Common myeloid progenitor, CD34-positive (primary cell): Measurements from ENCODE around the gene DDHD1.

Experiments used
- CTCF ChIA-PET: fragments of 350-600 bp; sonication (Branson Sonifier 250); formaldehyde crosslinking; loops from one replicate; lab custom pipeline; 2021; ENCODE audit warnings: antibody characterized with exemption; lab: Charles Lee
- POLR2A ChIA-PET: fragments of 350-600 bp; sonication (Branson Sonifier 250); formaldehyde crosslinking; loops from one replicate; lab custom pipeline; 2021; ENCODE audit warnings: antibody characterized with exemption; lab: Charles Lee
- DNase-seq, 3 donors: peaks; one replicate each; pipeline versions ENCODE4 v3.0.0 to v3.0.0-alpha.2; 2013
- H3K27ac ChIP-seq, 2 experiments: 1 replicate in 1 of 2; 2 replicates in 1 of 2; pipeline ENCODE4 v1.7.0; 2013; ENCODE audit warnings: inconsistent platforms in 2 of 2, low read length in 2 of 2, mild to moderate bottlenecking in 2 of 2, low read depth in 1 of 2, moderate library complexity in 1 of 2; ENCODE audit not compliant: severe bottlenecking in 2 of 2, insufficient read depth in 1 of 2, poor library complexity in 1 of 2
- H3K27me3 ChIP-seq, 5 experiments: replicated peaks in 2 of 5; 1 replicate in 3 of 5; 2 replicates in 2 of 5; pipeline versions ENCODE4 v1.6.1 to v1.7.0; 2013; ENCODE audit warnings: low read length in 4 of 5, mild to moderate bottlenecking in 2 of 5, moderate library complexity in 2 of 5, inconsistent platforms in 1 of 5; ENCODE audit not compliant: insufficient read depth in 5 of 5, control insufficient read depth in 4 of 5
- H3K36me3 ChIP-seq, 4 experiments: 1 replicate in 2 of 4; 2 replicates in 2 of 4; pipeline versions ENCODE4 v1.6.1 to v1.7.0; 2013; ENCODE audit warnings: low read length in 3 of 4, control low read depth in 1 of 4, mild to moderate bottlenecking in 1 of 4; ENCODE audit not compliant: control insufficient read depth in 4 of 4, insufficient read depth in 4 of 4
- H3K4me1 ChIP-seq, 4 experiments: 1 replicate in 3 of 4; 2 replicates in 1 of 4; pipeline versions ENCODE4 v1.6.1 to v1.7.1; 2013; ENCODE audit warnings: low read length in 3 of 4, mild to moderate bottlenecking in 3 of 4, control low read depth in 1 of 4, inconsistent platforms in 1 of 4, moderate library complexity in 1 of 4; ENCODE audit not compliant: control insufficient read depth in 4 of 4, insufficient read depth in 4 of 4; ENCODE audit errors: control extremely low read depth in 1 of 4
- H3K4me3 ChIP-seq, 7 experiments: 1 replicate in 4 of 7; 2 replicates in 3 of 7; pipeline versions ENCODE4 v1.5.1 to v1.7.0; 2013; ENCODE audit warnings: mild to moderate bottlenecking in 7 of 7, low read length in 6 of 7, moderate library complexity in 6 of 7, inconsistent platforms in 2 of 7, low read depth in 2 of 7, control low read depth in 1 of 7; ENCODE audit not compliant: insufficient read depth in 4 of 7, control insufficient read depth in 1 of 7; ENCODE audit errors: extremely low read depth in 1 of 7
- H3K9me3 ChIP-seq, 5 experiments: 1 replicate in 4 of 5; 2 replicates in 1 of 5; pipeline versions ENCODE4 v1.6.1 to v1.7.1; 2013; ENCODE audit warnings: low read length in 4 of 5, mild to moderate bottlenecking in 2 of 5, inconsistent platforms in 1 of 5, low read depth in 1 of 5, moderate library complexity in 1 of 5; ENCODE audit not compliant: control insufficient read depth in 4 of 5, insufficient read depth in 2 of 5; ENCODE audit errors: control extremely low read depth in 1 of 5
- WGBS: methylation state at CpG from one replicate; pipeline ENCODE4 v1.1.5; 2013; ENCODE audit not compliant: insufficient coverage; 5-methylcytosine and 5-hydroxymethylcytosine counted together

DDHD1 gene

DNA sequence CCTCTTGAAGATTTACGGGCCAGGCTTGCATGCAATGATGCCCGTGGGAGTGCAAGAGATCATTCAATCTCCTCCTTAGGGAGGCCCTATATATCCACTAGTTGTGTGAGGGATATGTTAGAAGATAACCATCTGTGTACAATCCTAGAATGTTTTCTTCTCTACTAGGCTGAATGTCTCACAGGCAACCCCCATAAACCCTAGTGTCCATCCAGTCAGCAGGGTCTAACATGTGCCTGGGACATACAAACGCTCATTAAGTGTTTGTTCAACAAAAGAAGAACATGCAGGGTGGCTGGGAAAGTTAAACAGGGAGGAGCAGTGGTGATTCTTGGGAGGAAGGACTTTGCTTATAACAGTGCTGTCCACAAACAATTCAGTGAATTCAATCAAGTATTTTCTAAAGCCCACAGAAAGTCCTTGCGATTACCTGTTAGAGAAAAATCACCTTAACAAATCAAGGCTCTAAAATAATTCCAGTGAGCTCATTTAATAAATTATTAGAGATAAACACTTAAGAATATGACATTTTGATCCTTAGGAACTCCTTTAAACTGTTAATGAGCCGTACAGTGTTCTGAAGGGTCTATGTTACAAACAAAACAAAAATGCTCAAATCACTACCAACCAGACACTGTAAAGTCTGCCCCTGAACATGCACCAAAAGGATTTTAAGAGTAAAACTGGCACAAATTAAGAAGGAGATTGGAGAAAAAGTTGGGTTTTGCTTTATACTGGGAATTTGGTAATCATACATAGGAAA, 105.6 kb downstream of the DDHD1 start:
- no peak overlapping the region for H3K4me3 ChIP-seq
- no peaks in the 10 kb centered on the region for H3K9me3 ChIP-seq
- DNase-seq, result no peak
- H3K27ac ChIP-seq, result no peak overlapping the region
- H3K27me3 ChIP-seq, result no peaks in the 10 kb centered on the region
- peaks cover 8 to 20% (median 14%) of the 10 kb centered on the region in 4 experiments for H3K36me3 ChIP-seq
- 100% methylated on average over 1 of the region's 5 CpGs for WGBS
- H3K4me1 ChIP-seq, result no peaks in the 10 kb centered on the region
- POLR2A ChIA-PET, result no interaction called here
- CTCF ChIA-PET, result no interaction called here

DNA sequence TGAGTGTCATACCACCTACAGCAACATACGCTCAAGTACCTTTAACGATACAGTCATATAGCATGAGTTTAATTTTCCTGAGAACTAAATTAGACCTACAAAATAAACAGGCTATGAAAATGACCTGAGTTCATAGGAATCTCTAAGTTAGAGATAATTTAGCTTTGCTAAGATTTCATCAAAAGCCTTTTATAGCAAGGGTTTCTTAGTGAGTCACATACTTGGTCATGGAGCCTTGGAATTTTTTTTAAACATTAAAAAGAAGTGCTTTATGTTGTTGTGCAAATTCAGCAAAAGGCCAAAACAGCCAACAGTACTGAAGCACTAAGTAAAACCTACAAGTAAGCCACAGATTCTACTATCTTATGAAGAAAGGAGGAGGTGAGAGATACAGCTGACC, 108.6 kb downstream of the DDHD1 start:
- no peaks in the 10 kb centered on the region for H3K4me1 ChIP-seq
- ChIA-PET POLR2A (no interaction called here), CTCF (interaction anchor here (2.5 kb wide), 1 partner anchor 9 kb away, joined by 9 read pairs; no protein-coding TSS in a partner anchor)
- H3K36me3 ChIP-seq, result peaks cover 13 to 32% (median 25%) of the 10 kb centered on the region in 4 experiments
- H3K27ac ChIP-seq, result no peak overlapping the region
- no peak overlapping the region for H3K4me3 ChIP-seq
- no CpG with 5 or more reads among the region's 2 CpGs for WGBS
- no peaks in the 10 kb centered on the region for H3K27me3 ChIP-seq
- H3K9me3 ChIP-seq, result no peaks in the 10 kb centered on the region
- DNase-seq, result no peak

DNA sequence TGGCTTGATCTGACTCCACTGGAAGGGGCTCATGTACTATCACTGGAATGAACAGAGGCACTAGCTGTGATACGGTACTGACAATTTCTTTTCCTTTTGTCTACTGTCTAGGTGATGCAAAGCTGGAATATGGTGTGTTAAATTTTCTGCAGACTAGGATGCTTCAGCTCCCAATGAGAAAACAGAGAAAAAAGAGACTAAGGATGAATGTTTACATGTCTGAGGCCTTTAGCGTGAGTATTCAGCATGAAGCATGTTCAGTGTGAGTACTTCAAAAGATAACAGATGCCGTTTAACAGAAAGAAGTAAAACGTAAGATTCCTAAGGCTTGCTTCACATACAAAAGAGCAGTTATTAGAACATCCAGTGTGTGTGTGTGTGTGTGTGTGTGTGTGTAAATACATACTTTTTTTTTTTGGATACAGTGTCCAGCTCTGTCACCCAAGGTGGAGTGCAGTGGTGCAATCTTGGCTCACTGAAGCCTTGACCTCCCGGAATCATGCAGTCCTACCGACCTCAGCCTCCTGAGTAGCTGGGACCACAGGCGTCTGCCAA, 110.0 kb downstream of the DDHD1 start:
- POLR2A ChIA-PET, result no interaction called here
- Histone ChIP-seq H3K4me1 (no peaks in the 10 kb centered on the region), H3K9me3 (peaks cover 0 to 6% (median 0%) of the 10 kb centered on the region in 5 experiments), H3K4me3 (no peak overlapping the region), H3K27me3 (no peaks in the 10 kb centered on the region), H3K36me3 (peaks cover 21 to 45% (median 30%) of the 10 kb centered on the region in 4 experiments), H3K27ac (no peak overlapping the region)
- WGBS, result 97% methylated on average over 7 of the region's 7 CpGs
- DNase-seq, result no peak
- CTCF ChIA-PET, result interaction anchor here (0.7 kb wide), 1 partner anchor 12 kb away, joined by 4 read pairs; no protein-coding TSS in a partner anchor

DNA sequence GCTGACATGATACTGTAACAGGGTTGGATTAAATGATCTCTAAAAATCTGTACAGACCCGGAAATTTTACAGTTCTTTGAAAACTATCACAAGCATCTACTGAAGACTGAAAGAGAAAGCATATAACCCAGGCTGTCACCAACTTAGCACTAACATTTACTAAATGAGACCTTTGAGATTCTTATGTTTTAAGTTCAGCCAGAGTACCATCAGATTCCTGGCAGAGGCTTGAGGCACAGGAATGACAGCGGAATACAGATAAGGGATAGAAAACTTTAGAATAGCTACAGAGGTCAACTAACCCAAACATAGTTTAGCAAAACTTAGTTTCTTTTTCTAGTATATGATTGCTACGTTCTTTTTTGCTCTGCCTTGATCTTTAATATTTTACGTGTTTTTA, 110.6 kb downstream of the DDHD1 start:
- POLR2A ChIA-PET, result no interaction called here
- H3K27ac ChIP-seq, result no peak overlapping the region
- H3K4me1 ChIP-seq, result no peaks in the 10 kb centered on the region
- peaks cover 23 to 52% (median 32%) of the 10 kb centered on the region in 4 experiments for H3K36me3 ChIP-seq
- WGBS, result no CpG with 5 or more reads among the region's 4 CpGs
- no peak overlapping the region for H3K4me3 ChIP-seq
- H3K9me3 ChIP-seq, result peaks cover 0 to 6% (median 0%) of the 10 kb centered on the region in 5 experiments
- DNase-seq, result no peak
- H3K27me3 ChIP-seq, result no peaks in the 10 kb centered on the region
- CTCF ChIA-PET, result no interaction called here

DNA sequence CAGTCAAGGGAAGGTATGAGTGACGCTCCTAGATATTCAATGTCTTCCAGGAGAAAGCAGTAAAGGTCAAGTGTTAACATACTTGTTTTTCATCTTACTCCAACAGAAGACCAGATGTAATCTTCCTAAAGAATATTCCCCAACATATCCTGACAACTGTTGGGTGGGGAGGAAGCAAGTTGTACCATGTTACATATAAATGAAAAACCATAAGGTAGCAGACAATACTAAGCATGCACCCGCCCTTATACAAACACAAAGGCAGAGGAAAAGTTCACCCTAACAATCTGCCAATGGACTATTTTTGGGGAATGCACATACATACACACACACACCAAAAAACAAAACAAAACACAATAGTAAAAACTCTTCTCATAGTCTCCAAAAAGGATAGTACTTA, 112.1 kb downstream of the DDHD1 start:
- Histone ChIP-seq H3K4me3 (no peak overlapping the region), H3K27me3 (no peaks in the 10 kb centered on the region), H3K4me1 (no peaks in the 10 kb centered on the region), H3K27ac (no peak overlapping the region), H3K9me3 (peaks cover 0 to 6% (median 0%) of the 10 kb centered on the region in 5 experiments), H3K36me3 (peaks cover 27 to 60% (median 32%) of the 10 kb centered on the region in 4 experiments)
- ChIA-PET POLR2A (no interaction called here), CTCF (interaction anchor here (1.0 kb wide), 1 partner anchor 30 kb away, joined by 4 read pairs; no protein-coding TSS in a partner anchor)
- no peak for DNase-seq
- WGBS, result 100% methylated on average over 1 of the region's 2 CpGs

DNA sequence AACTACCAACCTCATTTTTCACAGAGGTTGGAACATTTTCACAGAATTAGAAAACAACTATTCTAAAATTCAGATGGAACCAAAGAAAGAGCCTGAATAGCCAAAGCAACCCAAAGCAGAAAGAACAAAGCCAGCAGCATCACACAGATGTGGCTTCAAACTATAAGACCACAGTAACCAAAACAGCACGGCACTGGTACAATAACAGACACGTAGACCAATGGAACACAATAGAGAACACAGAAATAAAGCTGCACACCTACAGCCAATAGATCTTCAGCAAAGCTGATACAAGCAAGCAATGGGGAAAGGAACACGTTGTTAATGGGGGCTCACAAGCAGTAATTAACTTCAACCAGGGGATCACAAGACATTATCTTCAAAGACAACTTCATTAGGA, 114.5 kb downstream of the DDHD1 start:
- Histone ChIP-seq H3K4me1 (peaks cover 0 to 3% (median 0%) of the 10 kb centered on the region in 4 experiments), H3K4me3 (no peak overlapping the region), H3K9me3 (peaks cover 0 to 6% (median 0%) of the 10 kb centered on the region in 5 experiments), H3K36me3 (peaks cover 25 to 58% (median 31%) of the 10 kb centered on the region in 4 experiments), H3K27me3 (no peaks in the 10 kb centered on the region), H3K27ac (no peak overlapping the region)
- no CpG with 5 or more reads among the region's 3 CpGs for WGBS
- POLR2A ChIA-PET, result no interaction called here
- no peak for DNase-seq
- CTCF ChIA-PET, result no interaction called here

DNA sequence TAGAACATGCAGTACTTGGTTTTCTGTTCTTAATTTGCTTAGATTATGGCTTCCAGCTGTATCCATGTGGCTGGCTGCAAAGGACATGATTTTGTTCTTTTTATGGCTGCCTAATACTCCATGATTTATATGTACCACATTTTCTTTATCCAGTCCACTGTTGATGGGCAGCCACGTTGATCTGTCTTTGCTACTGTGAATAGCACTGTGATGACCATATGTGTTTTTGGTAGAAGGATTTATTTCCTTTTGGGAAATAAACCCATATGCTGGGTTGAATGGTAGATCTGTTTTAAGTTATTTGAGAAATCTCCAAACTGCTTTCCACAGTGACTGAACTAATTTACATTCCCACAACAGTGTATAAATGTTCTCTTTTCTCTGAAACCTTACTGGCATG, 116.1 kb downstream of the DDHD1 start:
- Histone ChIP-seq H3K9me3 (peaks cover 0 to 6% (median 0%) of the 10 kb centered on the region in 5 experiments), H3K27me3 (no peaks in the 10 kb centered on the region), H3K27ac (no peak overlapping the region), H3K4me3 (no peak overlapping the region), H3K4me1 (peaks cover 0 to 3% (median 0%) of the 10 kb centered on the region in 4 experiments), H3K36me3 (peaks cover 19 to 49% (median 28%) of the 10 kb centered on the region in 4 experiments)
- ChIA-PET POLR2A (no interaction called here), CTCF (interaction anchor here (0.7 kb wide), 1 partner anchor 1523 kb away, joined by 3 read pairs; no protein-coding TSS in a partner anchor)
- WGBS, result no CpG with 5 or more reads among the region's 1 CpG
- no peak for DNase-seq
